Measurements from ENCODE around the gene DNAH6.
"Not testable (repeated sequence)": the region's sequence is repeated elsewhere in the genome, so short reads cannot be mapped to it uniquely, and the experiment has no call there.

The DNAH6 gene, protein sequence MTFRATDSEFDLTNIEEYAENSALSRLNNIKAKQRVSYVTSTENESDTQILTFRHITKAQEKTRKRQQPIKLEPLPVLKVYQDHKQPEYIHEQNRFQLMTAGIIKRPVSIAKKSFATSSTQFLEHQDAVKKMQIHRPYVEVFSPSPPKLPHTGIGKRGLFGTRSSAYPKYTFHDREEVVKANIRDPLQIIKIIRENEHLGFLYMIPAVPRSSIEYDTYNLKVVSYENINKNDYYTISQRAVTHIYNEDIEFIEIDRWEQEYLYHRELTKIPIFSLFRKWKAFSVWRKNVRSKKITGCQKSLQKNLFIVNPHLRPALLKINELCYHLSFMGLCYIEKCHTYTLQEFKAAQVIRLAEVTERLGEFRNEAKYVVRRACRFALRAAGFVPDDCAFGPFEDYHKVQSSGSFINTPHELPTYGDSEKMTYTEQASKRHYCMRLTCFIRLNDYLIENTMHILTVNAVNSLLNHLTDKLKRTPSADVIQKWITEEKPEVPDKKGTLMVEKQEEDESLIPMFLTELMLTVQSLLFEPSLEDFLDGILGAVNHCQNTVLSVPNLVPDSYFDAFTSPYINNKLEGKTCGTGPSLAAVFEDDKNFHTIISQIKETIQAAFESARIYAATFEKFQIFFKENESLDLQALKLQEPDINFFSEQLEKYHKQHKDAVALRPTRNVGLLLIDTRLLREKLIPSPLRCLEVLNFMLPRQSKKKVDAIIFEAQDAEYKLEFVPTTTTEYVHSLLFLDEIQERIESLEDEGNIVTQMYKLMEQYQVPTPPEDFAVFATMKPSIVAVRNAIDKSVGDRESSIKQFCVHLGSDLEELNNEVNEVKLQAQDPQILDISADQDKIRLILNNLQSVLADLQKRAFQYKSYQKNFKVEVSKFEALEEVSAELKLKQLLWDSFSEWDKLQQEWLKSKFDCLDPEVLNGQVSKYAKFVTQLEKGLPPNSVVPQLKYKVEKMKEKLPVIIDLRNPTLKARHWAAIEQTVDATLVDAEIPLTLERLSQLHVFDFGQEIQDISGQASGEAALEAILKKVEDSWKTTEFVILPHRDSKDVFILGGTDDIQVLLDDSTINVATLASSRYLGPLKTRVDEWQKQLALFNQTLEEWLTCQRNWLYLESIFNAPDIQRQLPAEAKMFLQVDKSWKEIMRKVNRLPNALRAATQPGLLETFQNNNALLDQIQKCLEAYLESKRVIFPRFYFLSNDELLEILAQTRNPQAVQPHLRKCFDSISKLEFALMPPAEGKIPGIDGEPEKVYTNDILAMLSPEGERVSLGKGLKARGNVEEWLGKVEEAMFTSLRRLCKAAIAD (N-terminal part only)

DNA sequence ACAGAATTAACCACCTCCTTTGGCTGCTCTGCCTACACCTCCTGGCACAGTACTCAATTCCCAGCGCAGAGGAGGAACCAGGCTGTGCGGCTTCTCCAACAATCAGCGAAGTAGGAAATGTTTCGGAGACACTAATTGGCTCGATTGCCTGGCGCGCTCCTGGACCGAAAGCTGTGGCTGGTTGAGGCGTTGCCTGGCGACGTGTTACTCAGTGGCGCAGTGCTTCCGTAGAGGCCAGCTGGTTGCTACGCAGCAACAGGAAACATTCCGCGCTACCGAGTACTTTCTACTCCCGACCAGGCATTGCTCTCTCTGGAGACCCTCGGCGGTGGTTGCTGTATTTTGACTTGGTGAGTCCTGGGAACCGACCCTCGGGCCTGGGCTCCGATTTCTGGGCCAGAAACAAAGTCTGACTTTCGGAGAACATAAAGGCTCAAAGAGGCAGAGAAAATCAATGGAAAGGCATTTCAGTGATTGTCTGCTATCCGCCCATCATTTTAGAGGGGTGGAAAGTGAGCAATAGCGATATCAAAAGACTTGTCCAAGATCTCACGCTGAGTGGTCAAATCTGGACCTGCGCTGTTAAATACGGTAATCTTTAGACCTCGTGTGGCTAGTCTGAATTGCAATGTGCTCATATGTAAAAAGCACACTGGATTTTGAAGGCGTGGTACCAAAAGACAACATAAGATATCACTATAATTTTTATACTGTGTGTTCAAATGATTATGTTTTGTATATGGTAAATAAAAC lies at the start of gene DNAH6:
DNAH6 (plus strand) TSS at position 265 of the 753 bp plus-strand sequence. CDS start 1,329 bp downstream, outside the sequence.
- peak; percentile 29 for DNase-seq (ENCODE audit: low spot score)

DNA sequence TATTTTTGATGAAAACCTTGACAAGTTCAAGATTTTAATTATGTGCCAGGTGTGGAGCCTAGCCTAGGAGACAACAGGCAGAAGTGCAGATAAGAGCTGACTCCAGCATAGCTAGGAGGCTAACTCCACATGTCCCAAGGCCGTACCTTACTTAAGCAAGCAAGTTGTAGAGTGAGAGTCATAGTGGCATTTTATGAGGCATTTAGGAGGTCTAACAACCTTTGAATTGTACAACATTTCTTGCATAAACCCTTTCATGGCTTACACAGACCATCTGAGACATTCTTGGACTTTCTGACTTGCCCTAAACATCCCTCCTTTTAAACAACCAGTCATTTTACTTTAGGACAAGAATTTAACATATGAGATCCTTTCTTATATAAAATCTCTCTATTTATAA lies 48.9 kb upstream of the DNAH6 start:
- DNase-seq (ENCODE audit: low spot score), result no peak

DNA sequence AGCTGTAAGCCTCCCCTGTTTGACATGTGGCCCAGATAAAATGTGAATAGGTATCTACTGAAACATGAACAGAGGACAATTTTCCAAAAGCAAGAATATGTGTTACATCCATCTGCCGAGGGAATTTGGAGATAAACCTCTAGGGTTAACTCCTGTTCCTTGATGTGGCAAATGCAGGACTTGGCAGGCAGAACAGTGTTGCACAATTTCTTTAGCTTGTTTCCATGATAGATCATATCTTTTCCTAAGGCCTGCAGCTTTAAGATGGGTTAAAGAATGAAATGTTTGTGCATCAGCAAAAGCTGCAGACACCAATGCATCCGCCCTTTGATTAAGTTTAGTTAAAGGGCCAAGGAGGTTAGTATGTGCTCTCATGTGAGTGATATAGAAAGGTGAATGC lies 43.9 kb upstream of the DNAH6 start:
- not testable (repeated sequence) for DNase-seq (ENCODE audit: low spot score)

DNA sequence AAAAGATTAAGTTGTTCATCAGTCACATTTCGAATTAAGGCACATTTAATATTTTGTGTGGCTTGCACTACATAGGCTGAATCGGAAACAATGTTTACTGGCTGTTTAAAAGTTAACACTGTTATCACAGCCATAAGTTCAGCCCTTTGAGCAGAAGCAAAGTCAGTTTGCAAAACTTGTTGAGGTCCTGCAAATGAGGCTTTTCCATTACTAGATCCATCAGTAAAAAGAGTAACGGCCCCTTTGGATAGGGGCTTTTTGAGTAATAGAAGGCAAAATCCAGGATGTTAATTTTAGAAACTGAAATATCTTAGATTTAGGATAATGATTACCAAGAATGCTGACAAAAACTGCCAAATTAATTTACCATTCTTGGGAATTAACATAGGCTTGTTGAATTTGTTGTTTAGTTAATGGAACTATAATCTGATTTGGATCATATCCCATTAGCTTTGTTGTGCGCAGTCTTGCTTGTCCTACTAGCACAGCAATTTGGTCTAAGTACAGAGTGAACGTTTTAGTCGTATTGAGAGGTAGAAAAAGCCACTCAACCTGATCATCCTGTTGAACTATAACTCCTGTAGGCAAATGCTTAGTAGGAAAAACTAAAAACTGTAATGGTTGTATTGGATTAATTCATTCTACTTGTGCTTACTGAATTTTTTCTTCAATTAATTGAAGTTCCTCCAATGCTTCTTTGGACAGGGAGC lies 43.3 kb upstream of the DNAH6 start:
- DNase-seq (ENCODE audit: low spot score), result no peak

DNA sequence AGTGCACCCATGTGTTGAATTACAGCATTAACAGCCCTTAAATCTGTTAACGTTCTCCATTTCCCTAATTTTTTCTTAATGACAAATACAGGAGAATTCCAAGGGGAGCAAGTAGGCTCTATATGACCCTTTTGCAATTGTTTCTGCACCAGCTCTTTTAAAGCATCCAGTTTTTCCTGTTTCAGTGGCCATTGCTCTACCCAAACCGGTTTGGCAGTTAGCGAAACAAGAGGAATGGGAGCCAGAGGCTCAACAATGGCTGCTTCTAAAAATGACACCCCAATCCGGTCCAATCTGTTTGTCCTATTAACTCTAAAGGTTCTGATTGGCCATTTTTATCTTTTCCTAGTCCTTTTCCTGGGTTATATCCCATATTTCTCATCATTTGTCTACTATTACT lies 42.1 kb upstream of the DNAH6 start:
- no peak for DNase-seq (ENCODE audit: low spot score)

DNA sequence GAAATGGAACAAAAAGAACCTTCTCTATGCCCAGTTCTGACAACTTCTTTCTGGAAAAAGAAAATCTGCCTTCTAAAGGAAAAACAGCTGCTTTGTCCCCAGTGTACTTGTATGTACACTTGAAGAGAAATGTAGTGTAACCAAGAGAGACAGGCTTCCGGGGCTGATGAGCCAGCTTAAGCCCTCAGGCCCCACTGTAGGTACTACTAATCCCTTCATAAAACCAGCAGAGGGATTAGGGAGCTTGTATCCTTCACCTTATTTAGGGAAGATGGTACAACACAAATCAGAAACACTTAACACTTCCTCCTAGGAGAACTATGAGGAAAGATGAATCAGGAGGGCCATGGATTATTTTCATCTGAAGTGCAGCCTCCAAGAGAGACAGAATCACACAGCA lies 38.4 kb upstream of the DNAH6 start:
- no peak for DNase-seq (ENCODE audit: low spot score)

DNA sequence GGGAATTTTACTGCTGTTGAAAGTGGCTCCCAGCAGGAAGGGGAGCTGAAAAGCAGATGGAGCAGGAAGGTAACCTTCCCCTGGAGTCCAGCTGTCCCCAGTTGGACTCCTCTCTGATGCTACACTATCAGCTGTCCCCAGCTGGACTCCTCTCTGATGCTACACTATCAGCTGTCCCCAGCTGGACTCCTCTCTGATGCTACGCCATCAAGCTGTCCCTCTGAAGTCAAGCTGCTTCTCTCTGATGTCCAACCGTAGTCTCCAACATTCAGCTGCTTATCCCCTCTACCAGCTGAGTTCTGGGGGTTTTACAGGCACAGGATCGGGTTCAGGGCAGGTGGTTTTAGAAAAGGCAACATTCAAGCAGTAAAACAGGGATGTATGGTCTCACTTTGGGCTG lies 37.4 kb upstream of the DNAH6 start:
- DNase-seq (ENCODE audit: low spot score), result no peak

DNA sequence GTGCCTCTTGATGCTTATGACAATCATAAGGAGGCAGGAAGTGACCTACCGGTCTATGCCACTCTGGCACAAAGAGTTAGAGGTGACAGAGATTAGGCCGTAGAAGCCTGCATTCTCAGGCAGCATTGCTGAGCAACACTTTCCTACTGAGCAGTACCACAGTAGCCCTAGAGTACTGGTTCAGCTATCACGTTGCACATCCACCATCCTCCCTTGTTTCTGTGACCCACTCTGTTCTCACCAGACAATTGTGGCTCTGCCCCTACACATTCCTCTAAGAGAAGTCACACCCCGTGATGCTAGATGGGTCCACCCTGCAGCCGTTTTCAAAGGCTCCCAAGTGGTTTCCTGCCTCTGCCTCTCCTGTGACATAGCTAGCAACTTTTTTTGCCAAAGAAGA lies 34.6 kb upstream of the DNAH6 start:
- DNase-seq (ENCODE audit: low spot score), result no peak

DNA sequence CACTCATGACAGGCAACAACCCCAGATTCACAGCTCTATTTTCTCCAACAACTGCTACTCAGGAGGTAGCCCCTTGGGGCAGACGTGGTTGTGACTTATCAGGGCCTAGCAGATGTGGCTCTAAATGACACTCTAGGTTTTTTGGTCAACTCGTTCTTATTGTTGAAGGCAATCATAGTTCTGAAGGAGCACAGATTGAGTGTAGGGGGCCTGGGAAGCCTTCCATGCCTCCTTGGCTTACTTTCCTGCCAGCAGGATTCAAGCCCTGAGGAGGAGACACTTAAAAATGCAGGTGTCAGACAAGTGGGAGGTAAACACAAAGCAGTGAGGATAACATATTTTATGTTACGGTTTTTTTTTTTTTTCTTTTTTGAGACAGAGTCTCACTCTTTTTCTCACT lies 33.7 kb upstream of the DNAH6 start:
- no peak for DNase-seq (ENCODE audit: low spot score)

DNA sequence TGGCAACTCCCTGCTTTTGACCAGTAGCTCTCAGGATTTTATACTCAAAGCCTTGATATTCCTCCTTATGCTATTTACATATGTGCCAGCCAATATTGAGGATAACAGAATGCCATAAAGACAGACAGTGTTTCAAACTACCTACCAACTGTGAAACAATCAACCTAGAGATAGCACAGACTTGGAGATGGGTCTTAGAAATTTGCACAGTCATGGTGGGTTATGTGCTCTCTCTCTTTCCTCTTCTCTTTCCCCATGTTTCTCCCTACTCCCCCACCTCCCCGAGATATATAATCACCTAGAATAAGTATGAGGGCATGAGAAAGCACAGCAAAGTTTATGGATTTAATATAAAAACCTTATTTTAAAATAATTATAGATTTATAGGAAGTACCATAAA lies 33.0 kb upstream of the DNAH6 start:
- DNase-seq (ENCODE audit: low spot score), result no peak

DNA sequence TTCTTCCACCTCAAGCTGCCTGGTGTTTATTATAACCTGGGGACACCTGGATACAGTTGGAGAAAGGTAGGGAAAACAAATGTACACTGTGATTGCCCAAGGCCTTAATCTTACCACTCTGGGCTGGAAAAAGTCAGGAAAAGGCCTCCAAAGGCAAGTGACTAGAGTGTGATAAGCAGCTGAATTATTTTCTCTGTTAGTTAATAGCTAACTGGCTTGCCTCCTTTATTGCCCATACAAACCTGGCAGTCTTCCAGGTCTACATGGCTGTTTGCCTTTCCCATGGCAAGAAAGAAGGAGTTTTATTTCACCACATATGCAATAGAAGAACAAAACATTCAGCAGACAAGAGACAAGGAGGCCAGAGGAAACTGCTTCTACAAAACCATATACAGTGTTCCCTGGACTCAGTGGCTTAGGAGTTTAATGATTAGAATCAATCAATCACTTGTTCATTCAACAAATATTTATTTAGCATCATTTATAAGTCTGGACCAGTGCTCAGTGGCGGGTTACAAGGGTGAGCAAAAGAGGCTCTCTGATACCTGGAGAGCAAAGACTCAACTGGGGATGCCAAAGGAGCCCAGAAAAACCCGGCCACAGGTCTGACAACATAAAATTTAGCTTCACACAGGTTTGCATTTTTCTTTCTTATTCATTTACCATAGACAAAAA lies 29.7 kb upstream of the DNAH6 start:
- peak; percentile 25 for DNase-seq (ENCODE audit: low spot score)

DNA sequence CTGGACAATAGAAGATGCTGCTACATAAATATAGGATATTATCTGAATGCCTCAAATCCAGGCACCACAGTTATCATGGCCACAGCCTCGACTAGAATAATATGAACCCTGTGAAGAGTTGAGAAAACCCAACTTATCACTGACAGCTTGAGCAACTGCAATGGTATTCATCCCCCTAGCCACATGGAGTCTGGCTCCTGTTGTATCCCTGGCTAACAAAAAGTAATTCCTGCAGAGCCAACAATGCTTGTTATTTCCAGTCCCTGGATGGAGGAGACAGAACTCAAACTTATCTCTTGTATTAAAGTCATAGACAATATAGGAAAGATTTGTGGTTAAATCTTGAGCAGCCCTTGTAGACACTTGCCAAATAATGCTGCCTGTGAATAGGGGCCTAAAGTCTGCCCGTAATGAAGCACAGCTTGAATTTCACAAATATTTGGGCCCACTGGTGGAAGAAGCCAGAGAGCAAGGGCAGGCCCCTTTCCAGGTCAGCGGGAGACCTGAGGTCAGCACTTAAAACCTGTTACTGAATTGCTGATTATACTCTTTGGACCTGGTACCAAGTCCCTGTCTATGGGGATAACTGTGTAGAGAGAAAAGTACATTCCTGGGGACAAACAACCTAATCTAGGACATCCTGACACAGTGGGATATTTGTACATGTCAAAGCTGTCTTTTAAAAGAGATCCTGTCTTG lies 28.9 kb upstream of the DNAH6 start:
- DNase-seq (ENCODE audit: low spot score), result no peak

DNA sequence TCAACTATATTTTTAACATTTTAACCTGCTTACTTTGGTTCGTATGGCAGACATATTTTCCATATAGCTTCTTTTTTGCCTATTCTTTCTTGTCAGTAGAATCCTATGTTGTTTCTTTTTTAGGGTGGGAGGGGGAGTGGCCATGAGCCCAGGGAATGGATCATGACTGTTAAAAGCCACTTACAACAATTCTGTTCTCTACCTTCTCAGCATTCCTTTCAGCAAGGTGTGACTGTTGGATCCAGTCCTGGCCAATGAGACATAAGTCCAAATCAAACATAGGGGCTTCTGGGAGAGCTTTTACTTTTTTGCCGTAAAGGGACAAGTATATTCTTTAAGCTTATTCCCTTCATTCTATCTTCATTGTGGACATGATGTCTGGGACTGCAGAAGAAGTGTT lies 25.0 kb upstream of the DNAH6 start:
- no peak for DNase-seq (ENCODE audit: low spot score)

DNA sequence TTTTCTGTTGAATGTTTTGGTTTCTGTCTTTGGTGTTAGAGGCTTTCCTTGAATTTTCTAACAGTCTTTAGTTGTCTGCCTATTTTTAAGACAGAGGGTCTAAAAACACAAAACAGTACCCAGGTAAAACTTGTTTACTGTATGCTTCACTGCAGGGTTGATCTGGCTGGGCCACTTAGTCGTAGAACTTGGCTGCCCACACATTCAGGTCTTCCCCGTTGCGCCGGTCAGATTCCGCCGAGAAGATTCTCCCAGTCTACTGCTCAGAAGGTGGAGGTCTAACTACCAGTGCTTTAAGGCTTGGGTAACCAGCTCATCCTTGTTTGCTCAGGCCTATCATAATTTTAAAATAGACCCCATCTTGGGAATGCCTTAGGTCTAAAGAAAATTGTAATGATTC lies 24.6 kb upstream of the DNAH6 start:
- DNase-seq (ENCODE audit: low spot score), result no peak

DNA sequence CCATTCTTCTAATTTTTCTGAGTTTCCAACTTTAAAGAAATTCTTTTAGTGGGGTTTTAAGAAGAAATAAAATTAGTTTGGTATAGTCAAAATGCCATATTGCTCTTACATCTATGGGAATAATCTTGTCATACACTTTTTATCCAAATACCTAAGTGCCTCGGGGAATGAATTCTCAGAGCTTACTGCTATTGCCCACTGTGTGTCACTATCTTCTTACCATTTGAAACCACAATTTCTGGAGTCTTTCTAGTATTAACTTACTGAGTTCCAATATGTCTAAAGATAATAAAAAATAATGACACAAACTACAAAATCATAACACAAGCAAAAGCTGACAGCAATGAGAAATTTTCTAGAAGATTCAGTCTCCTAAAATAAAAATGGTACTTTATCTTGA lies 23.7 kb upstream of the DNAH6 start:
- no peak for DNase-seq (ENCODE audit: low spot score)

DNA sequence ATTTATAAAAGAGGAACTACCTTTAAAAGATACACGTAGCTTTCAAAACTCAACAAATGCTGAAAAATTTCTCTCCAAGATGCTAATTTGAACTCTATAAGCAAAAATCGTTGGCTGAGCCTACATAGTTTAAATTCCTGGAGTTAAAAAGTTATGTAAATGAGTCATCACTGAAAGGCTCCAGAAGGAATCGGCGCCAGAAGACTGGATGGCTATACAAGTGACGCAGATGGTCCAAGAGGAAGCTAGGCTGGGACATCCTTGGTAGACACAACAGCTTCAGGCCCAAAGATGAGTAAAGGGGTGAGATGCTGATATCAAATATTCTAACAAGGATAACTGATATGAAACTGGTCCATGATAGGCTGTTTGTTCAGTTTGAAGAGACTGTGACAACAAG lies 22.8 kb upstream of the DNAH6 start:
- no peak for DNase-seq (ENCODE audit: low spot score)

DNA sequence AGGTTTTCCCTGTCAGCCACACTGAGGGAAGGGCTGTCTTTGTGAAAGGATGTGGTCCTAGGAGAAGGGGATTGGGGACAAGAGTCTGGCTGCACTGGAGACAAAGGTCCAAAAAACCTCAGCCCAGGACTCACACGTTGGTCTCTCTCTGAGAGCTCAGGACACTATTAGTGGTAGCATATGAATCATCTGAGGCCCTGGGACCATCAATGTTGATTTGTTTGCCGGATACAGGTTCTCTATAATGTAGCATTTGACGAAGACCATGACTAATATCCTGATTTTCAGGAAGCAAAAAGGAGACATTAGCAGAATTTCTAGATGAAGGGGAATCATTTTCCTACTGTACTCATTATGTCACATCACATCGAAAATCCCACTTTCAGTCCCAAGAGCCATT lies 22.2 kb upstream of the DNAH6 start:
- DNase-seq (ENCODE audit: low spot score), result no peak

DNA sequence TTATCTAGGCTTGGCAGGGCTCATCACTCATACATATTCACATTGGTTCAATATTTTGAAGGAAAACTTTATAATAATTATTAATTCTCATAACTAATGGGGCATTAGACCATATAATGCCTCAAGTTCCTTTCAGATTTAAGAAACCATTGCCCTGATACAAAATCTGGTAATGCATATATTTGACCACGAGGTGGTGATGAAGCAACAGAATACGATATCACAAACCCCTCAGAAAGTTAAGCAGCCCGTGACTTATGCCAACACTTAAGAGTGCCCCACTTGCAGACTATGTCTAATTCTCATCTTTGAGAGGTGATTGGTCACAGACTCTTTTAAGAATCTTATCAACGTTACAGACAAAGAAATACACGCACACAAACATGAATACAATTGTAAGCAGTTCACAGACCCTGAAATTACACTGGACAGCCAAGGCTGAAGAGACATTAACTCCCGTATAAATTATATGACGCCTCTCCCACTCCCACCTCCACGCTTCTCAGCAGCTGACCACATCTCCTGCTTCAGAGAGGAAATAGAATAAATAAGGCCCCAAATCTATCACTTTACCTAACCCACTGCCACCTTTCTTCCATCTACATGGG lies 20.7 kb upstream of the DNAH6 start:
- DNase-seq (ENCODE audit: low spot score), result no peak

DNA sequence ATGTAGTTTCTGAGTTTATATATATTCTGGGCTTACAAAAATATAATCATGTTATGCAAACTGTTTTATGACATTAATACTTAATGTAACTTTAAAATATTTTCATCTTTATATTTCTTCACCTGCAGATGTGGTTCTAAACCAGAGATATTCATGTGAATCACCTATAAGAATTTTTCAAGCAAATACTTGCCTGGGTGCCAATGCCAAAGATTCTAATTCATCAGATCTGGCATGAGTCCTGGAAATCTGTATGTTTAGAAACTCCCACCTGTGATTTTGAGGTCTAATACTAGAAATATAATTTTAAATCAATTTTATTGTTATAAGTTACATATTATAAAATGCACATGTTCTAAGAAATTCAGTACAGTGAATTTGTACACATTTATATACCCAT lies 19.9 kb upstream of the DNAH6 start:
- no peak for DNase-seq (ENCODE audit: low spot score)

Measured in HuH-7.5 (cell line).